Hepatocyte (in vitro differentiated cells): ENCODE results near the gene CTRL. TPM values are rescaled to one million over a fixed set of nuclear protein-coding genes. Genes with fewer than 3 reads are reported as not detected.

ENCODE experiments used
- DNase-seq: peaks from one replicate; pipeline ENCODE4 v3.0.0-alpha.2; 2016; ENCODE audit warnings: low spot score
- H2AFZ ChIP-seq: fragments of 200-600 bp; sonication (generic); 2 replicates; pipeline ENCODE4 v1.6.0; 2016; ENCODE audit warnings: antibody characterized with exemption, mild to moderate bottlenecking
- H3K27ac ChIP-seq: fragments of 200-600 bp; sonication (generic); 2 replicates; pipeline ENCODE4 v1.5.1; 2016; ENCODE audit warnings: mild to moderate bottlenecking
- H3K27me3 ChIP-seq: fragments of 200-600 bp; sonication (generic); 2 replicates; pipeline ENCODE4 v1.6.1; 2016
- H3K36me3 ChIP-seq: fragments of 200-600 bp; sonication (generic); replicated peaks from 2 replicates; pipeline ENCODE4 v1.5.1; 2016; ENCODE audit warnings: low read depth; ENCODE audit not compliant: insufficient read depth
- H3K4me1 ChIP-seq: fragments of 200-600 bp; sonication (generic); 2 replicates; pipeline ENCODE4 v1.5.1; 2016; ENCODE audit warnings: mild to moderate bottlenecking, moderate library complexity; ENCODE audit not compliant: insufficient read depth
- H3K4me2 ChIP-seq: fragments of 200-600 bp; sonication (generic); 2 replicates; pipeline ENCODE4 v1.6.0; 2016
- H3K4me3 ChIP-seq: fragments of 200-600 bp; sonication (generic); 2 replicates; pipeline ENCODE4 v1.5.1; 2016; ENCODE audit warnings: mild to moderate bottlenecking
- H3K79me2 ChIP-seq: fragments of 200-600 bp; sonication (generic); 2 replicates; pipeline ENCODE4 v1.6.0; 2017; ENCODE audit warnings: mild to moderate bottlenecking
- H3K9me2 ChIP-seq: fragments of 200-600 bp; sonication (generic); replicated peaks from 2 replicates; pipeline ENCODE4 v1.6.0; 2017; ENCODE audit warnings: mild to moderate bottlenecking; ENCODE audit not compliant: insufficient read depth
- H3K9me3 ChIP-seq: fragments of 200-600 bp; sonication (generic); 2 replicates; pipeline ENCODE4 v1.5.1; 2016; ENCODE audit warnings: low read depth, mild to moderate bottlenecking
- H4K20me1 ChIP-seq: fragments of 200-600 bp; sonication (generic); 2 replicates; pipeline ENCODE4 v1.6.0; 2016; ENCODE audit warnings: mild to moderate bottlenecking; ENCODE audit not compliant: insufficient read depth, poor library complexity, severe bottlenecking
- EZH2 ChIP-seq: fragments of 200-600 bp; sonication (generic); IDR thresholded peaks from 2 replicates; pipeline ENCODE4 v1.6.1; 2016; ENCODE audit warnings: antibody characterized with exemption, mild to moderate bottlenecking, borderline replicate concordance
- EZH2phosphoT487 ChIP-seq: fragments of 200-600 bp; sonication (generic); IDR thresholded peaks from one replicate; pipeline ENCODE4 v1.6.1; 2018; ENCODE audit warnings: antibody characterized with exemption, mild to moderate bottlenecking, low read depth, moderate library complexity; ENCODE audit not compliant: unreplicated experiment, severe bottlenecking
- WGBS: methylation state at CpG from one replicate; pipeline ENCODE4 v1.1.6; 2016; ENCODE audit warnings: low lambda C conversion rate; ENCODE audit errors: missing lambda C conversion rate; 5-methylcytosine and 5-hydroxymethylcytosine counted together
- polyA plus RNA-seq: library from polyadenylated mRNA; unstranded; fragments of >200 nt; fragmentation: Nextera tagmentation; extraction: Ambion mirVana; gene quantifications from 2 replicates; pipeline ENCODE4 v1.2.1, GENCODE V29; 2016
- total RNA-seq: library from RNA; depleted of rRNA; stranded (reverse); fragments of >200 nt; gene quantifications from 2 replicates; pipeline ENCODE4 v1.2.3, GENCODE V29; 2014
- TF ChIP-seq, protein P1 (sequence below): fragments of 200-600 bp; sonication (generic); IDR thresholded peaks from 2 replicates; pipeline ENCODE4 v1.5.1; 2016; ENCODE audit warnings: antibody characterized with exemption, mild to moderate bottlenecking; ENCODE audit not compliant: poor library complexity

CTRL gene
- total and polyA plus RNA-seq, 2 experiments from 2014 or later, result 0.63 to 12.5 TPM

DNA sequence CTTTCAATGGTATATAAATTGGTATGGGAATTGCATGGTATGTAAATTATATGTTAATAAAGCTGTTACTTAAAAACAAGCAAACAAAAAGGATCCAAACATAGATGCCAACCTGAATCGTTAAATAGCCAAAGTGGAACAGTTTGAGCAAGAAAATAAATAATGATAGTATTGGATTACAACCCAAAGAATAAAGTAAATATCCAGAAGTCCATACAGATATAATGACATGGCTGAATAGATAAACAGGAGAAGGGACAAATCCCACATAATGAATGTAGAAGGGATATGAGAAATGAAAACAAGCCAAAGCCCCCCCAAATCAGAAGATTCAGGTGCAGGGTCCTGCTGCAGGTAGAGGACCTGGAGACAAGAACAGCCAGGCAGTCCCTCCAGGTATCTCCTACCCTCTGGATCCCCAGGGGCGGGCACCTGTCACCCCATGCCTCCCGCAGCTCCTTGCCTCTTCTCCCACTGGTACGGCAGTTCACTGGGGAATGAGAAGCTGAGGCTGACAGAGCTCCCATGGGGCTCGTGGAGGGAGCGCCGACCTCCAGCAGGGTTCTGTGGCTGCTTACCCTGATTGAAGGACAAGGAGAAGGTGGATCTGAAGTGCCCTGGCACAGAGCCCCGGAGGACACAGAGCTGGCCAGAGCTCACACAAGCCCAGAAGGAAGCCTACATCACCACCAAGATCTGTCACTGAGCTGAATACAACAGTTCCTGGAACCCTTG lies 22.1 kb upstream of the CTRL start:
- Histone ChIP-seq H3K9me2 (no peaks in the 10 kb centered on the region), H3K36me3 (no peaks in the 10 kb centered on the region), H3K27me3 (no peaks in the 10 kb centered on the region), H3K4me1 (no peaks in the 10 kb centered on the region), H3K79me2 (no peaks in the 10 kb centered on the region), H2AFZ (no peak overlapping the region), H3K4me3 (no peak overlapping the region), H3K4me2 (no peak overlapping the region), H3K9me3 (no peaks in the 10 kb centered on the region), H3K27ac (no peak overlapping the region), H4K20me1 (no peaks in the 10 kb centered on the region)
- no peak for DNase-seq
- TF ChIP-seq EZH2 (no peak), EZH2phosphoT487 (no peak)
- TF ChIP-seq, protein P1, sequence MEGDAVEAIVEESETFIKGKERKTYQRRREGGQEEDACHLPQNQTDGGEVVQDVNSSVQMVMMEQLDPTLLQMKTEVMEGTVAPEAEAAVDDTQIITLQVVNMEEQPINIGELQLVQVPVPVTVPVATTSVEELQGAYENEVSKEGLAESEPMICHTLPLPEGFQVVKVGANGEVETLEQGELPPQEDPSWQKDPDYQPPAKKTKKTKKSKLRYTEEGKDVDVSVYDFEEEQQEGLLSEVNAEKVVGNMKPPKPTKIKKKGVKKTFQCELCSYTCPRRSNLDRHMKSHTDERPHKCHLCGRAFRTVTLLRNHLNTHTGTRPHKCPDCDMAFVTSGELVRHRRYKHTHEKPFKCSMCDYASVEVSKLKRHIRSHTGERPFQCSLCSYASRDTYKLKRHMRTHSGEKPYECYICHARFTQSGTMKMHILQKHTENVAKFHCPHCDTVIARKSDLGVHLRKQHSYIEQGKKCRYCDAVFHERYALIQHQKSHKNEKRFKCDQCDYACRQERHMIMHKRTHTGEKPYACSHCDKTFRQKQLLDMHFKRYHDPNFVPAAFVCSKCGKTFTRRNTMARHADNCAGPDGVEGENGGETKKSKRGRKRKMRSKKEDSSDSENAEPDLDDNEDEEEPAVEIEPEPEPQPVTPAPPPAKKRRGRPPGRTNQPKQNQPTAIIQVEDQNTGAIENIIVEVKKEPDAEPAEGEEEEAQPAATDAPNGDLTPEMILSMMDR, result no peak
- 95% methylated on average over 8 of the region's 8 CpGs for WGBS

GRCh38 chr16:67951485-67951884 lies 19.8 kb upstream of the CTRL start:
- Histone ChIP-seq H3K9me2 (no peaks in the 10 kb centered on the region), H3K4me2 (no peak overlapping the region), H4K20me1 (no peaks in the 10 kb centered on the region), H3K4me1 (no peaks in the 10 kb centered on the region), H2AFZ (no peak overlapping the region), H3K4me3 (no peak overlapping the region), H3K36me3 (no peaks in the 10 kb centered on the region), H3K79me2 (no peaks in the 10 kb centered on the region), H3K9me3 (no peaks in the 10 kb centered on the region), H3K27ac (no peak overlapping the region), H3K27me3 (no peaks in the 10 kb centered on the region)
- TF ChIP-seq, protein P1, result no peak
- TF ChIP-seq EZH2 (no peak), EZH2phosphoT487 (no peak)
- no peak for DNase-seq
- 92% methylated on average over 12 of the region's 12 CpGs for WGBS

GRCh38 chr16:67950335-67950843 lies 18.7 kb upstream of the CTRL start:
- no peak overlapping the region for H3K27ac ChIP-seq
- DNase-seq, result no peak
- no peaks in the 10 kb centered on the region for H3K9me3 ChIP-seq
- WGBS, result 97% methylated on average over 16 of the region's 16 CpGs
- no peak overlapping the region for H3K4me2 ChIP-seq
- H3K4me1 ChIP-seq, result no peaks in the 10 kb centered on the region
- H3K36me3 ChIP-seq, result no peaks in the 10 kb centered on the region
- H3K27me3 ChIP-seq, result no peaks in the 10 kb centered on the region
- no peaks in the 10 kb centered on the region for H3K79me2 ChIP-seq
- no peaks in the 10 kb centered on the region for H3K9me2 ChIP-seq
- no peak overlapping the region for H3K4me3 ChIP-seq
- no peak overlapping the region for H2AFZ ChIP-seq
- no peak for TF ChIP-seq EZH2
- no peak for TF ChIP-seq EZH2phosphoT487
- TF ChIP-seq, protein P1, result no peak
- H4K20me1 ChIP-seq, result no peaks in the 10 kb centered on the region
